WTC11 (cell line): ENCODE measurements around the gene IDE. TPM values are rescaled to one million over a fixed set of nuclear protein-coding genes. Genes with fewer than 3 reads are reported as not detected.

Source experiments
- ATAC-seq: fragments of 200-7000 bp; cut with Tn5 transposase; 2 replicates; pipeline ENCODE4 v1.10.0; 2021; ENCODE audit warnings: mild to moderate bottlenecking, moderate library complexity
- CTCF ChIA-PET: fragments of 300-600 bp; sonication (Branson Sonifier 250); formaldehyde crosslinking; loops from one replicate; lab custom pipeline; 2021; ENCODE audit warnings: antibody characterized with exemption; lab: Charles Lee
- POLR2A ChIA-PET: fragments of 350-600 bp; sonication (Branson Sonifier 250); formaldehyde crosslinking; loops from one replicate; lab custom pipeline; 2021; ENCODE audit warnings: antibody characterized with exemption; lab: Charles Lee
- DNase-seq: peaks from one replicate; pipeline ENCODE4 v3.0.0; 2021; ENCODE audit warnings: low spot score
- H3K27ac Mint-ChIP-seq: 2 replicates; pipeline ENCODE4 v1.8.0; 2021; ENCODE audit warnings: mixed read lengths
- H3K27me3 Mint-ChIP-seq: 2 replicates; pipeline ENCODE4 v1.8.0; 2021; ENCODE audit warnings: low read depth, mild to moderate bottlenecking, moderate library complexity, mixed read lengths
- H3K36me3 Mint-ChIP-seq: 2 replicates; pipeline ENCODE4 v1.8.0; 2021; ENCODE audit warnings: mixed read lengths
- H3K4me1 Mint-ChIP-seq: 2 replicates; pipeline ENCODE4 v1.8.0; 2022; ENCODE audit warnings: mixed read lengths
- H3K4me3 Mint-ChIP-seq: 2 replicates; pipeline ENCODE4 v1.8.0; 2021; ENCODE audit warnings: mild to moderate bottlenecking, moderate library complexity, mixed read lengths
- H3K9me3 Mint-ChIP-seq: 2 replicates; pipeline ENCODE4 v1.8.0; 2021; ENCODE audit warnings: mixed read lengths
- CREB1 ChIP-seq: sonication (generic); formaldehyde crosslinking; IDR thresholded peaks from 2 replicates; pipeline ENCODE4 v1.8.0; 2023; ENCODE audit warnings: mild to moderate bottlenecking, missing genetic modification reagents
- ERG ChIP-seq: fragments of 250-450 bp; sonication (Bioruptor Pico); IDR thresholded peaks from 2 replicates; pipeline ENCODE4 v1.8.0; 2021; ENCODE audit warnings: mild to moderate bottlenecking
- FOXJ3 ChIP-seq: sonication (generic); formaldehyde crosslinking; IDR thresholded peaks from 2 replicates; pipeline ENCODE4 v1.9.0; 2021; ENCODE audit warnings: missing genetic modification reagents, mild to moderate bottlenecking, borderline replicate concordance
- FOXK1 ChIP-seq: sonication (generic); formaldehyde crosslinking; IDR thresholded peaks from 2 replicates; pipeline ENCODE4 v1.8.0; 2022; ENCODE audit warnings: mild to moderate bottlenecking, moderate library complexity, missing genetic modification reagents
- FOXP1 ChIP-seq: sonication (generic); formaldehyde crosslinking; IDR thresholded peaks from 2 replicates; pipeline ENCODE4 v1.8.0; 2022; ENCODE audit warnings: missing genetic modification reagents, mild to moderate bottlenecking, moderate library complexity, borderline replicate concordance
- IRF2 ChIP-seq: sonication (generic); formaldehyde crosslinking; IDR thresholded peaks from 2 replicates; pipeline ENCODE4 v1.8.0; 2022; ENCODE audit warnings: low read depth, missing genetic modification reagents, borderline replicate concordance
- JAZF1 ChIP-seq: fragments of 250-450 bp; sonication (Bioruptor Pico); IDR thresholded peaks from 2 replicates; pipeline ENCODE4 v1.9.0; 2021; ENCODE audit warnings: moderate library complexity, mild to moderate bottlenecking, inconsistent platforms
- MAX ChIP-seq: sonication (generic); formaldehyde crosslinking; IDR thresholded peaks from 2 replicates; pipeline ENCODE4 v1.8.0; 2022; ENCODE audit warnings: mild to moderate bottlenecking, missing genetic modification reagents
- NFE2L1 ChIP-seq: sonication (generic); formaldehyde crosslinking; IDR thresholded peaks from 2 replicates; pipeline ENCODE4 v1.8.1; 2023; ENCODE audit warnings: missing genetic modification reagents
- NR2C2 ChIP-seq: sonication (generic); formaldehyde crosslinking; IDR thresholded peaks from 2 replicates; pipeline ENCODE4 v1.8.0; 2022; ENCODE audit warnings: mild to moderate bottlenecking, missing genetic modification reagents
- OVOL2 ChIP-seq: fragments of 250-450 bp; sonication (Bioruptor Pico); IDR thresholded peaks from 2 replicates; pipeline ENCODE4 v1.9.0; 2021; ENCODE audit warnings: mild to moderate bottlenecking, borderline replicate concordance
- PRDM15 ChIP-seq: sonication (generic); formaldehyde crosslinking; IDR thresholded peaks from 2 replicates; pipeline ENCODE4 v1.8.0; 2022; ENCODE audit warnings: missing genetic modification reagents
- SMAD3 ChIP-seq: sonication (generic); formaldehyde crosslinking; IDR thresholded peaks from 2 replicates; pipeline ENCODE4 v1.8.0; 2022; ENCODE audit warnings: missing genetic modification reagents, mild to moderate bottlenecking, borderline replicate concordance
- SOX15 ChIP-seq: fragments of 250-450 bp; sonication (Bioruptor Pico); IDR thresholded peaks from 2 replicates; pipeline ENCODE4 v1.9.0; 2021; ENCODE audit warnings: mild to moderate bottlenecking
- TEAD4 ChIP-seq: sonication (generic); formaldehyde crosslinking; IDR thresholded peaks from 2 replicates; pipeline ENCODE4 v1.8.0; 2022; ENCODE audit warnings: mild to moderate bottlenecking, missing genetic modification reagents
- TP53 ChIP-seq: sonication (generic); formaldehyde crosslinking; IDR thresholded peaks from 2 replicates; pipeline ENCODE4 v1.8.1; 2023; ENCODE audit warnings: mild to moderate bottlenecking, missing genetic modification reagents
- USF1 ChIP-seq: sonication (generic); formaldehyde crosslinking; IDR thresholded peaks from 2 replicates; pipeline ENCODE4 v1.8.0; 2022; ENCODE audit warnings: mild to moderate bottlenecking, missing genetic modification reagents
- ZNF121 ChIP-seq: sonication (generic); formaldehyde crosslinking; IDR thresholded peaks from 2 replicates; pipeline ENCODE4 v1.8.0; 2023; ENCODE audit warnings: missing genetic modification reagents
- ZNF396 ChIP-seq: fragments of 250-450 bp; sonication (Bioruptor Pico); IDR thresholded peaks from 2 replicates; pipeline ENCODE4 v1.8.0; 2021; ENCODE audit warnings: mild to moderate bottlenecking, moderate library complexity, borderline replicate concordance
- ZNF532 ChIP-seq: fragments of 250-450 bp; sonication (Bioruptor Pico); IDR thresholded peaks from 2 replicates; pipeline ENCODE4 v1.9.0; 2021; ENCODE audit warnings: mild to moderate bottlenecking, borderline replicate concordance
- ZSCAN18 ChIP-seq: fragments of 250-450 bp; sonication (Bioruptor Pico); IDR thresholded peaks from 2 replicates; pipeline ENCODE4 v2.1.2; 2022; ENCODE audit warnings: mild to moderate bottlenecking, moderate library complexity
- total RNA-seq: library from RNA; stranded (reverse); gene quantifications from 3 replicates; pipeline ENCODE4 v1.2.3, GENCODE V29; 2021

The IDE gene
- total RNA-seq, 1 experiment from 2014 or later, result 50.5 TPM

- no peak for ATAC-seq
- POLR2A ChIA-PET, result interaction anchor here (0.5 kb wide), 1 partner anchor 1581 kb away, joined by 3 read pairs; no protein-coding TSS in a partner anchor
Measured at GRCh38 chr10:92418221-92418620, 155.7 kb downstream of the IDE start.

GRCh38 chr10:92413519-92413918 lies 160.4 kb downstream of the IDE start:
- no peaks in the 10 kb centered on the region; the same call in 1 of the 2 replicates for H3K27me3 Mint-ChIP-seq
- 0 out of 2 replicates have a peak, but pooled peaks cover under 1% of the 10 kb centered on the region for H3K4me1 Mint-ChIP-seq
- no peak overlapping the region for H3K4me3 Mint-ChIP-seq
- no peak overlapping the region for H3K27ac Mint-ChIP-seq
- H3K36me3 Mint-ChIP-seq, result peaks cover 6% of the 10 kb centered on the region
- peaks cover 21% of the 10 kb centered on the region for H3K9me3 Mint-ChIP-seq
- ChIA-PET CTCF (no interaction called here), POLR2A (no interaction called here)
- DNase-seq (no peak), ATAC-seq (no peak)
- no peak for TF ChIP-seq ERG
- no peak for TF ChIP-seq SMAD3 (CRISPR knock-in tag)
- no peak for TF ChIP-seq ZSCAN18 (CRISPR knock-in tag)
- TF ChIP-seq MAX (CRISPR knock-in tag), result no peak
- TF ChIP-seq USF1 (CRISPR knock-in tag), result no peak
- TF ChIP-seq TP53, result no peak
- no peak for TF ChIP-seq OVOL2 (CRISPR knock-in tag)
- no peak for TF ChIP-seq NFE2L1 (CRISPR knock-in tag)
- no peak for TF ChIP-seq IRF2
- no peak for TF ChIP-seq PRDM15 (CRISPR knock-in tag)
- TF ChIP-seq ZNF396, result no peak
- no peak for TF ChIP-seq FOXJ3 (CRISPR knock-in tag)
- TF ChIP-seq TEAD4 (CRISPR knock-in tag), result no peak
- TF ChIP-seq NR2C2 (CRISPR knock-in tag), result no peak

More at GRCh38 chr10:92418221-92418620, 155.7 kb downstream of the IDE start:
- DNase-seq, result no peak
- H3K27me3 Mint-ChIP-seq, result peaks cover 24% of the 10 kb centered on the region
- TF ChIP-seq ZNF121 (no peak), SOX15 (CRISPR knock-in tag) (no peak), ZNF532 (CRISPR knock-in tag) (no peak), CREB1 (no peak), FOXP1 (CRISPR knock-in tag) (no peak), FOXK1 (CRISPR knock-in tag) (no peak), JAZF1 (CRISPR knock-in tag) (no peak)
- peaks cover 21% of the 10 kb centered on the region for H3K9me3 Mint-ChIP-seq
- H3K36me3 Mint-ChIP-seq, result peaks cover 6% of the 10 kb centered on the region
- no peak overlapping the region for H3K4me3 Mint-ChIP-seq
- peaks cover 24% of the 10 kb centered on the region for H3K4me1 Mint-ChIP-seq
- no peak overlapping the region for H3K27ac Mint-ChIP-seq
- CTCF ChIA-PET, result no interaction called here
